Stimulated activated CD4-positive, alpha-beta T cell treated with anti-CD3 and anti-CD28 coated beads, Interleukin-4, amount 100 ng/mL, for 24 hours (primary cell): ENCODE results near the gene FAM161B.
"Not testable (repeated sequence)": the region's sequence is repeated elsewhere in the genome, so short reads cannot be mapped to it uniquely, and the experiment has no call there.

Source experiments
- DNase-seq: peaks from one replicate; pipeline ENCODE4 v3.0.0-alpha.2; 2020

FAM161B gene

GRCh38 chr14:73949752-73950734 lies at the start of gene FAM161B, which contains the start of gene COQ6:
Gene FAM161B (minus strand): TSS chr14:73950094. CDS start chr14:73950026, 68 bp downstream.
Gene COQ6 (plus strand): TSS chr14:73950302. CDS start chr14:73950333, 31 bp downstream.
- DNase-seq = peak; percentile 95

GRCh38 chr14:73998726-73999125 lies 48.8 kb upstream of the FAM161B start:
- no peak for DNase-seq

DNA sequence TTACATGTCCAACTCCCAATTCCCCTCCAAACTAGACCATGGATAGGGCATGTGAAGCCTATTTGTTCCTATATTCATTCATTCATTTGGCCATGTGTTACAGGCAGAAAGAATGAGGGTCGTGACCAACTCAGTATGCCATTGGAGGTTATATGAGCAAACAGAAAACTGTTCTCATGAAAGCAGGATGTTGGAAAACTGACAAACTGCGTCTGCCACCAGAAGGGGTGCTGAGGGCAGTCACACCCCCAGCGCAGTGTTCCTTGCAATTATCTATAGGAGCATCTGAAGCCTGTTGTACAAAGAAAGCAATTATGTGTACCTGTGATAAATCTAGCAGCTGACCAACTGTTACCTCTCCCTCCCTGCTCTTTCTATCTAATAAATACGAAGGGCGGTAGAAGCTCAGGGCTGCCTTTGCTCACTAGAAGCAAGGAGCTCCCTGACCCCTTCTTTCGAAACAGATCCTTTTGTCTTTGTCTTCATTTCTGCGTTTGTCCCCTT lies 48.1 kb upstream of the FAM161B start:
- no peak for DNase-seq

- DNase-seq = no peak
These were observed 47.4 kb upstream of the FAM161B start for GRCh38 chr14:73997108-73997943.

GRCh38 chr14:73996731-73997107 lies 46.8 kb upstream of the FAM161B start:
- no peak for DNase-seq

DNA sequence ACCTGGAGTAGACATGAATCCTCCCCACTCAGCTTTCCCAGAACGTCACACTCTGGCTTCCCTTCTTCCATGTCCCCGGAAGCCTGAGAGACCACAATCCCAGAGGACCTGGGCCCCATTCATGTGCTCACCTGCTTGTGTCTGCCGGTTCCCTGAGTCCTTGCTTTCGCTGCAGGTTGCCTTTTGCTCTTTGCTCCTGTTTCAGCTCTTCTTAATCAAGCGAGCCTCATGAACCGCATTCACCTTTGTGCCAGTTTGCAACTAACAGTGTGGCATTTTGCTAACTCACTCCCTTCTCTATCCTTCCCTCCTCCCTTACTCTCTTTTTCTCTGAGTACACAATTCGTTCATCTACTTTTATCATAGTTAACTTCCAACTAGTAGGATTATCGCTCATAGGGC lies 46.1 kb upstream of the FAM161B start:
- DNase-seq = no peak

- DNase-seq = not testable (repeated sequence)
These were observed 45.0 kb upstream of the FAM161B start for GRCh38 chr14:73994926-73995325.

GRCh38 chr14:73991092-73991491 lies 41.2 kb upstream of the FAM161B start:
- no peak for DNase-seq

DNA sequence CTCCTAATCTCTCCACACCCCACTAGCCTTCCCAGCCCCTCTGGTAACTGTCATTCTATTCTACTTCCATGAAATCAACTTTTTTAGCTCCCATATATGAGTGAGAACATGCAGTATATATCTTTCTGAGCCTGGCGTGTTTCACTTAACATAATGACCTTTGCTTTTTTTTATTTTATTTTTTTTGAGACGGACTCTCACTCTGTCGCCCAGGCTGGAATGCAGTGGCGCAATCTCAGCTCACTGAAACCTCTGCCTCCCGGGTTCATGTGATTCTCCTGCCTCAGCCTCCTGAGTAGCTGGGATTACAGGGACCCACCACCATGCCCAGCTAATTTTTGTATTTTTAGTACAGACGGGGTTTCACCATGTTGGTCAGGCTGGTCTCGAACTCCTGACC lies 38.8 kb upstream of the FAM161B start:
- not testable (repeated sequence) for DNase-seq

- DNase-seq = no peak
These were observed 38.2 kb upstream of the FAM161B start for GRCh38 chr14:73988065-73988464.

DNA sequence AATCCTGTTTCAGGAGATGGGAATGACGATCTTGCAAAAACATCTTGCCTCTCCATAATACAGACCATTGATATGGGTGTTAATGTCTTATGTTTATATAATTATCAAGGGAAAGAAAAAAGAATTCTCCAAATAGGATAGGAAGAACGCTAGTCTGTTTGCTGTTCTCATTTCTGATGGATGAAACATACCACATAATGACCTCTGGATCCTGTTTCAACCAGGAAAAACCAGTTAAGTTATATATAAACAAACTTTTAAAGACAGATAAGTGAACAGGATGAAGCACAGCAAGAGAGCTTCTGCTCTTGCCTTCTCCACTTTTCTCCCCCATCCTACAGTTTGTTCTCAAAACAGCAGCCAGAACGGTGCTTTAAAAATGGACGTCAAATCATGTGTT lies 28.0 kb upstream of the FAM161B start:
- no peak for DNase-seq

DNA sequence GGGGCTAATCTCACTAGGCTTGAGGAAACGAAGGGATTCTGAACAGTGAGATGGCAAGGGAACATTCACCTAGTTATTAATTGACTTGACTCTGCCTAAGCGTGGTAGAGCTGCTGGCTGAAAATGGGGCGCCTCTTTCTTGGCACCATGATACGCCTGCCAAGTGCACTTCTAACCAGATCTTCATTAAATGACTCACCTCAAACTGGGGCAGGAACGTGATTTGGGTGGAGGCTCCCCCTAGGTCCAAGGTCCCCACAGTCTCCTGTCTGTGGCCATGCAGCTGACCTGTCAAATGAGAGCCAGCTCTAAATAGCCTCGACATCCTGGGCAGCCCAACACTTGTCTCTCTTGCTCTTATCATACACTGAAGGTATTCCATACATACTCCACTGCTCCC lies 26.2 kb upstream of the FAM161B start:
- DNase-seq = no peak

DNA sequence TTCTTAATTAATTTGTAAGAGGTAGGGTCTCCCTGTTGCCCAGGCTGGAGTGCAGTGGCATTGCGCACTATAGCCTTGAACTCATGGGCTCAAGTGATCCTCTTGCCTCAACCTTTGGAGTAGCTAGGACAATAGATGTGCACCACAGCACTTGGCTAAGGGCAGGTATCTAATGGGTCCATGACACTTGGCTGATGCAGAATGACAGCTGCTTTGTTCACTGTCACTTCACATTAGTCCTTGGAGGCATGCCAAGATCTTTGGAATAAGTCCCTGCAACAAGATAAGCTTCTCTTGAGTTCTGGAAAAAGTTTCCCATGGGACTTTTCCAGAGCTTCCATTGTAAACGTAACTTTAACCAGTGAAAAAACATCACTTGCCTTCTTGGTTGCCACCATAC lies 23.6 kb upstream of the FAM161B start:
- DNase-seq = no peak

GRCh38 chr14:73968885-73969284 lies 19.0 kb upstream of the FAM161B start:
- DNase-seq = no peak

- DNase-seq = no peak
These were observed 15.3 kb upstream of the FAM161B start for GRCh38 chr14:73965216-73965615.

DNA sequence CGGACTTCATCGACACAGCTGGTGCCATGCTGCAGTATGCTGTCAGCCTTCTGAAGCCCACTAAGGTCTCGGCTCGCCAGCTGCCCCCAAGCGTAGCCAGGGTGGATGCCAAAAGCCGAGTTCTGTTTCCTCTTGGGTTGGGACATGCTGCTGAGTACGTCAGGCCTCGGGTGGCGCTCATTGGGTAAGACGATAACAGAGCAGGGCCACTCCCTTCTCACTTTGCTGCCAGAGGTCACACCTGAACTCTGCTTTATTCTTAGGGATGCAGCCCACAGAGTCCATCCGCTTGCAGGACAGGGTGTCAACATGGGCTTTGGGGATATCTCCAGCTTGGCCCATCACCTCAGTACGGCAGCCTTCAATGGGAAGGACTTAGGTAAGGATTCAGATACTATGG lies 11.3 kb upstream of the FAM161B start:
- DNase-seq = no peak

DNA sequence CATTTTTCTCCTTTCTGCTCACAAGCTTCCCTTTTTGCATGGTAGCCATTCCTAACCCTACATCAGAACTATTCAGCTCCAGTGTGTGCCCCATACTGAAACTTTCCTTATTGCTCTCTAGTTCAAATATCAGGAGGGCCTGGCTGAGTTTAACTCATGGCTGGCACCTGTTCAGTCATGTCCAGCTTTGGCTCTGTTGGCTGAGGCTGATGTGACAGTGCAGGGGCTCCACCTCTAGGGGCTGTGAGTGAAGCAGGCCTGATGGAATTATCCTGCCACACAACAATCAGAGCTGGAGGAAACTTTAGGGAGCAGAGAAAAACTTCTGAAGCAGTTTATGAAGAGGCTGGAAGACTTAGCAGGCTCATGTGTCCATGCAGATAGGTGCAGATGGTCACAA lies 8.7 kb upstream of the FAM161B start:
- DNase-seq = no peak

- no peak for DNase-seq
These were observed 5.8 kb upstream of the FAM161B start for GRCh38 chr14:73955674-73956073.

- no peak for DNase-seq
These were observed 3.8 kb upstream of the FAM161B start for GRCh38 chr14:73953731-73954130.

DNA sequence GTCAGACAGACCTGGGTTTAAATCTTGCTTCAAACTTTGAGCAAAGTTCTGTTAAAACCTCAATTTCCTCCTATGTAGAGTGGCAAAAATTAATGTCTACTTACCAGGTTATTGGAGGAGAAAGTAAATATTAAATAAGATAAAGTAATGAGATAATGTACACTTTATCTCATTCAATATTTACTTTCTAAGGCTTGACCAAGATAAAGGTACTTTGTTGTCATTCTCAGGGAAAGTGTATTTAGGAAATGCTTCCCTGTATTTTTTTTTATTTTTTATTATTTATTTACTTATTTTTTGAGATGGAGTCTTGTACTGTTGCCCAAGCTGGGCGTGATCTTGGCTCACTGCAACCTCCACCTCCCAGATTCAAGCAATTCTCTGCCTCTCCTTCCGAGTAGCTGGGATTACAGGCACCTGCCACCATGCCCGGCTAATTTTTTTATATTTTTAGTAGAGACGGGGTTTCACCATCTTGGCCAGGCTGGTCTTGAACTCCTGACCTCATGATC lies 4.7 kb downstream of the FAM161B start:
- DNase-seq = no peak

GRCh38 chr14:73944432-73945158 lies 5.3 kb downstream of the FAM161B start:
- no peak for DNase-seq

- DNase-seq = no peak
These were observed 6.8 kb downstream of the FAM161B start for GRCh38 chr14:73943083-73943482.

DNA sequence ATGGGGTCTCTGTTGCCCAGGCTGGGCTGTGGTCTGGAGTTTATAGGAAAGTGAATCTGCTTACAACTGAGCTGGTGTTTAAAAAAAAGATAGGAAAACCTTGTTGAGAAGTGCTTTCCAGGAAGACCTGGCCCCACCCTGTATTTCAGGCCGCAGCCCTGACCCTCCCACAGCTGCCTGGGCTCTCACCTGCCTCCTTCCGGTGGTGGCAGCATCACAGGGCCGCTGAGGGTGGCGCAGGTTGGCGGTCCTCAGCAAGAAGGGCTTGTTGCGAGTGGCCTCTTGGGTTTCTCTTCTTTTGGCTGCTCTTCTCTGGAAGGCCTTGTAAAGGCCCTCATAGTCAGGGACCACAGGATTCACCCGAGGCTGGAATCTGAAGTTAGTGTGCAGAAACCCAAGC lies 7.7 kb downstream of the FAM161B start:
- no peak for DNase-seq
